GM12878 (cell line): ENCODE results near the gene EFCAB8. TPM values are rescaled to one million over a fixed set of nuclear protein-coding genes. Genes with fewer than 3 reads are reported as not detected.

ENCODE experiments used
- ATAC-seq: fragments of 200-7000 bp; cut with Tn5 transposase; 3 replicates; pipeline ENCODE4 v1.9.1; 2020; ENCODE audit warnings: mild to moderate bottlenecking, moderate library complexity
- BruUV-seq: library from RNA; stranded (reverse); fragments of 400-500 nt; replicated peaks from 2 replicates; lab custom pipeline; 2021; lab: Mats Ljungman, UMichigan
- CTCF ChIA-PET: fragments of 300-600 bp; sonication (Branson Sonifier 250); formaldehyde crosslinking; extraction: SDS; loops from one replicate; lab custom pipeline; 2021; ENCODE audit warnings: inconsistent platforms; lab: Yijun Ruan, JAX
- POLR2A ChIA-PET: fragments of 350-600 bp; formaldehyde crosslinking; extraction: SDS; loops from one replicate; lab custom pipeline; 2021; ENCODE audit warnings: inconsistent platforms; lab: Charles Lee
- RAD21 ChIA-PET: fragments of 300-600 bp; sonication (Branson Sonifier 250); formaldehyde crosslinking; loops from one replicate; lab custom pipeline; 2023; ENCODE audit warnings: antibody characterized with exemption; ENCODE audit not compliant: unreplicated experiment; lab: Charles Lee
- SMC1A ChIA-PET: fragments of 300-600 bp; sonication (Branson Sonifier 250); formaldehyde crosslinking; loops from one replicate; lab custom pipeline; 2023; ENCODE audit not compliant: unreplicated experiment, uncharacterized antibody; lab: Charles Lee
- DNase-seq: peaks from one replicate; pipeline ENCODE4 v3.0.0-alpha.2; 2011; ENCODE audit warnings: low read depth, low spot score
- FAIRE-seq: peaks from 3 replicates; lab custom pipeline; 2011; peaks lifted over from hg19 to GRCh38; lab: Jason Lieb, UNC
- H2AFZ ChIP-seq: 2 replicates; pipeline ENCODE4 v1.6.0; 2011; ENCODE audit warnings: low read depth, low read length, control low read depth; ENCODE audit not compliant: control insufficient read depth
- H3K27ac ChIP-seq: 2 replicates; pipeline ENCODE4 v1.5.1; 2011; ENCODE audit warnings: control low read depth; ENCODE audit not compliant: control insufficient read depth, insufficient read depth
- H3K27me3 ChIP-seq, 2 experiments: replicated peaks in 1 of 2; 2 replicates each; pipeline versions ENCODE4 v1.6.0 to v1.6.1; 2011; ENCODE audit warnings: low read length in 1 of 2; ENCODE audit not compliant: control insufficient read depth in 2 of 2, insufficient read depth in 2 of 2
- H3K36me3 ChIP-seq, 2 experiments: 2 replicates each; pipeline ENCODE4 v1.5.1; 2011; ENCODE audit warnings: low read length in 1 of 2; ENCODE audit not compliant: control insufficient read depth in 2 of 2, insufficient read depth in 2 of 2
- H3K4me1 ChIP-seq: 2 replicates; pipeline ENCODE4 v1.6.1; 2011; ENCODE audit warnings: mild to moderate bottlenecking, low read length, moderate library complexity, mixed read lengths; ENCODE audit not compliant: control insufficient read depth, insufficient read depth
- H3K4me2 ChIP-seq: 2 replicates; pipeline ENCODE4 v1.6.0; 2011; ENCODE audit warnings: control low read depth; ENCODE audit not compliant: control insufficient read depth, insufficient read depth
- H3K4me3 ChIP-seq: fragments of 200-600 bp; sonication (generic); 2 replicates; pipeline ENCODE4 v1.5.1; 2016
- H3K79me2 ChIP-seq: 2 replicates; pipeline ENCODE4 v1.6.0; 2011; ENCODE audit warnings: low read length; ENCODE audit not compliant: control insufficient read depth, insufficient read depth
- H3K9ac ChIP-seq: 2 replicates; pipeline ENCODE4 v1.8.0; 2011; ENCODE audit warnings: low read length, control low read depth, mixed read lengths; ENCODE audit not compliant: control insufficient read depth, insufficient read depth
- H3K9me3 ChIP-seq: replicated peaks from 3 replicates; pipeline ENCODE4 v1.5.1; 2011; ENCODE audit warnings: mild to moderate bottlenecking, low read length; ENCODE audit not compliant: control insufficient read depth, insufficient read depth
- H4K20me1 ChIP-seq: 2 replicates; pipeline ENCODE4 v1.6.0; 2011; ENCODE audit not compliant: control insufficient read depth, insufficient read depth
- ELK1 ChIP-seq: IDR thresholded peaks from 2 replicates; pipeline ENCODE4 v1.6.1; 2012; ENCODE audit warnings: low read depth, low read length, improper control_type of control experiment
- EZH2 ChIP-seq: IDR thresholded peaks from 2 replicates; pipeline ENCODE4 v1.6.1; 2012; ENCODE audit warnings: low read depth, mild to moderate bottlenecking, control low read depth, inconsistent platforms, low read length, borderline replicate concordance; ENCODE audit not compliant: control insufficient read depth
- KAT2A ChIP-seq: conservative IDR thresholded peaks from 2 replicates; pipeline ENCODE4 v1.6.1; 2011; ENCODE audit warnings: low read depth, low read length; ENCODE audit not compliant: control insufficient read depth
- POLR2A ChIP-seq: IDR thresholded peaks from 2 replicates; pipeline ENCODE4 v1.6.1; 2011; ENCODE audit warnings: low read depth, mild to moderate bottlenecking, low read length
- POLR2AphosphoS2 ChIP-seq: IDR thresholded peaks from 2 replicates; pipeline ENCODE4 v1.6.1; 2011; ENCODE audit warnings: low read depth, mild to moderate bottlenecking, low read length, improper control_type of control experiment, moderate library complexity
- RAD51 ChIP-seq: fragments of 450-650 bp; IDR thresholded peaks from 2 replicates; pipeline ENCODE4 v1.6.1; 2016; ENCODE audit warnings: moderate library complexity, mild to moderate bottlenecking, inconsistent platforms
- STAT1 ChIP-seq: fragments of 450-650 bp; conservative IDR thresholded peaks from 2 replicates; pipeline ENCODE4 v1.6.1; 2014; ENCODE audit warnings: antibody characterized with exemption, mild to moderate bottlenecking
- TBL1XR1 ChIP-seq: IDR thresholded peaks from 2 replicates; pipeline ENCODE4 v1.6.1; 2012; ENCODE audit warnings: low read depth, low read length, improper control_type of control experiment
- WGBS: methylation state at CpG from one replicate; pipeline ENCODE4 v1.1.6; 2016; ENCODE audit warnings: low lambda C conversion rate; ENCODE audit not compliant: insufficient replicate concordance, insufficient coverage; ENCODE audit errors: missing lambda C conversion rate; 5-methylcytosine and 5-hydroxymethylcytosine counted together
- in situ Hi-C: fragments of 300-500 bp; cut with MboI; formaldehyde crosslinking; loops from 9 replicates; pipeline ENCODE4 v1.14.3; 2018; ENCODE audit warnings: mixed read lengths
- intact Hi-C: fragments of 100-400 bp; cut with micrococcal nuclease; formaldehyde crosslinking; loops from one replicate; pipeline ENCODE4 v1.14.2; 2022; ENCODE audit not compliant: unreplicated experiment
- polyA plus RNA-seq, 11 experiments: library from polyadenylated mRNA; depleted of rRNA in 4 of 11; unstranded in 6 of 11; stranded (reverse) in 5 of 11; fragments of >200 nt; fragmentation: Nextera tagmentation in 4 of 11; fragmentation: Illumina TruSeq in 1 of 11; extraction: Ambion mirVana in 4 of 11; extraction: Trizol in 1 of 11; gene quantifications; 1 replicate in 1 of 11; 2 replicates in 10 of 11; pipeline versions ENCODE4 v1.2.1 to v1.2.3, GENCODE V29; 2011 to 2016; ENCODE audit warnings: inconsistent platforms in 2 of 11, missing spikeins in 2 of 11, low read depth in 1 of 11
- total RNA-seq, 4 experiments: library from RNA; depleted of rRNA in 3 of 4; stranded (reverse); fragments of >200 nt in 3 of 4; fragmentation: Illumina TruSeq in 1 of 4; extraction: Trizol in 1 of 4; gene quantifications; 2 replicates each; pipeline versions ENCODE4 v1.2.1 to v1.2.3, GENCODE V29; 2013 to 2021
- TF ChIP-seq, protein P1 (sequence below): fragments of 450-650 bp; formaldehyde crosslinking; IDR thresholded peaks from 2 replicates; pipeline ENCODE4 v1.4.0; 2020; ENCODE audit warnings: mild to moderate bottlenecking, moderate library complexity
- TF ChIP-seq, protein P2 (sequence below): fragments of 450-650 bp; IDR thresholded peaks from 2 replicates; pipeline ENCODE4 v1.6.1; 2017; ENCODE audit warnings: mild to moderate bottlenecking, moderate library complexity

EFCAB8 gene
- total and polyA plus RNA-seq, 10 of the 15 experiments (the other 5 are each of a cell fraction or from before 2014, with no cell fraction given) = 0.04 to 0.18 (median 0.06) TPM; not detected in 4

GRCh38 chr20:32914031-32914430 is 55.3 kb downstream of the EFCAB8 start:
- 33% methylated on average over 1 of the region's 1 CpG for WGBS
- no peak overlapping the region for H3K4me3 ChIP-seq
- ChIA-PET CTCF (no interaction called here), POLR2A (no interaction called here), SMC1A (no interaction called here), RAD21 (no interaction called here)
- no peaks in the 10 kb centered on the region for H3K79me2 ChIP-seq
- H2AFZ ChIP-seq = no peak overlapping the region
- no peak overlapping the region for H3K4me2 ChIP-seq
- in situ Hi-C loops = no loop called here
- TF ChIP-seq RAD51 (no peak), POLR2AphosphoS2 (no peak), POLR2A (no peak), TBL1XR1 (no peak), ELK1 (no peak), STAT1 (no peak), EZH2 (no peak), KAT2A (no peak)
- TF ChIP-seq, protein P1, sequence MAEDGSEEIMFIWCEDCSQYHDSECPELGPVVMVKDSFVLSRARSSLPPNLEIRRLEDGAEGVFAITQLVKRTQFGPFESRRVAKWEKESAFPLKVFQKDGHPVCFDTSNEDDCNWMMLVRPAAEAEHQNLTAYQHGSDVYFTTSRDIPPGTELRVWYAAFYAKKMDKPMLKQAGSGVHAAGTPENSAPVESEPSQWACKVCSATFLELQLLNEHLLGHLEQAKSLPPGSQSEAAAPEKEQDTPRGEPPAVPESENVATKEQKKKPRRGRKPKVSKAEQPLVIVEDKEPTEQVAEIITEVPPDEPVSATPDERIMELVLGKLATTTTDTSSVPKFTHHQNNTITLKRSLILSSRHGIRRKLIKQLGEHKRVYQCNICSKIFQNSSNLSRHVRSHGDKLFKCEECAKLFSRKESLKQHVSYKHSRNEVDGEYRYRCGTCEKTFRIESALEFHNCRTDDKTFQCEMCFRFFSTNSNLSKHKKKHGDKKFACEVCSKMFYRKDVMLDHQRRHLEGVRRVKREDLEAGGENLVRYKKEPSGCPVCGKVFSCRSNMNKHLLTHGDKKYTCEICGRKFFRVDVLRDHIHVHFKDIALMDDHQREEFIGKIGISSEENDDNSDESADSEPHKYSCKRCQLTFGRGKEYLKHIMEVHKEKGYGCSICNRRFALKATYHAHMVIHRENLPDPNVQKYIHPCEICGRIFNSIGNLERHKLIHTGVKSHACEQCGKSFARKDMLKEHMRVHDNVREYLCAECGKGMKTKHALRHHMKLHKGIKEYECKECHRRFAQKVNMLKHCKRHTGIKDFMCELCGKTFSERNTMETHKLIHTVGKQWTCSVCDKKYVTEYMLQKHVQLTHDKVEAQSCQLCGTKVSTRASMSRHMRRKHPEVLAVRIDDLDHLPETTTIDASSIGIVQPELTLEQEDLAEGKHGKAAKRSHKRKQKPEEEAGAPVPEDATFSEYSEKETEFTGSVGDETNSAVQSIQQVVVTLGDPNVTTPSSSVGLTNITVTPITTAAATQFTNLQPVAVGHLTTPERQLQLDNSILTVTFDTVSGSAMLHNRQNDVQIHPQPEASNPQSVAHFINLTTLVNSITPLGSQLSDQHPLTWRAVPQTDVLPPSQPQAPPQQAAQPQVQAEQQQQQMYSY (CRISPR knock-in tag) = no peak
- TF ChIP-seq, protein P2, sequence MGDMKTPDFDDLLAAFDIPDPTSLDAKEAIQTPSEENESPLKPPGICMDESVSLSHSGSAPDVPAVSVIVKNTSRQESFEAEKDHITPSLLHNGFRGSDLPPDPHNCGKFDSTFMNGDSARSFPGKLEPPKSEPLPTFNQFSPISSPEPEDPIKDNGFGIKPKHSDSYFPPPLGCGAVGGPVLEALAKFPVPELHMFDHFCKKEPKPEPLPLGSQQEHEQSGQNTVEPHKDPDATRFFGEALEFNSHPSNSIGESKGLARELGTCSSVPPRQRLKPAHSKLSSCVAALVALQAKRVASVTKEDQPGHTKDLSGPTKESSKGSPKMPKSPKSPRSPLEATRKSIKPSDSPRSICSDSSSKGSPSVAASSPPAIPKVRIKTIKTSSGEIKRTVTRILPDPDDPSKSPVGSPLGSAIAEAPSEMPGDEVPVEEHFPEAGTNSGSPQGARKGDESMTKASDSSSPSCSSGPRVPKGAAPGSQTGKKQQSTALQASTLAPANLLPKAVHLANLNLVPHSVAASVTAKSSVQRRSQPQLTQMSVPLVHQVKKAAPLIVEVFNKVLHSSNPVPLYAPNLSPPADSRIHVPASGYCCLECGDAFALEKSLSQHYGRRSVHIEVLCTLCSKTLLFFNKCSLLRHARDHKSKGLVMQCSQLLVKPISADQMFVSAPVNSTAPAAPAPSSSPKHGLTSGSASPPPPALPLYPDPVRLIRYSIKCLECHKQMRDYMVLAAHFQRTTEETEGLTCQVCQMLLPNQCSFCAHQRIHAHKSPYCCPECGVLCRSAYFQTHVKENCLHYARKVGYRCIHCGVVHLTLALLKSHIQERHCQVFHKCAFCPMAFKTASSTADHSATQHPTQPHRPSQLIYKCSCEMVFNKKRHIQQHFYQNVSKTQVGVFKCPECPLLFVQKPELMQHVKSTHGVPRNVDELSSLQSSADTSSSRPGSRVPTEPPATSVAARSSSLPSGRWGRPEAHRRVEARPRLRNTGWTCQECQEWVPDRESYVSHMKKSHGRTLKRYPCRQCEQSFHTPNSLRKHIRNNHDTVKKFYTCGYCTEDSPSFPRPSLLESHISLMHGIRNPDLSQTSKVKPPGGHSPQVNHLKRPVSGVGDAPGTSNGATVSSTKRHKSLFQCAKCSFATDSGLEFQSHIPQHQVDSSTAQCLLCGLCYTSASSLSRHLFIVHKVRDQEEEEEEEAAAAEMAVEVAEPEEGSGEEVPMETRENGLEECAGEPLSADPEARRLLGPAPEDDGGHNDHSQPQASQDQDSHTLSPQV = no peak
- no peaks in the 10 kb centered on the region for H3K4me1 ChIP-seq
- no peak for FAIRE-seq
- no peak for ATAC-seq
- no TSS peak for BruUV-seq
- intact Hi-C loops = no loop called here
- H3K36me3 ChIP-seq = no peaks in the 10 kb centered on the region
- no peaks in the 10 kb centered on the region for H4K20me1 ChIP-seq
- no peaks in the 10 kb centered on the region; the same call in 1 of the 3 replicates for H3K9me3 ChIP-seq
- no peak overlapping the region for H3K27ac ChIP-seq
- no peak overlapping the region for H3K9ac ChIP-seq
- peaks cover 0 to 5% of the 10 kb centered on the region in 2 experiments; a peak in 3 of 4 replicates for H3K27me3 ChIP-seq
- DNase-seq = no peak
